SU-DHL-6 (cell line): ENCODE measurements around the gene MED23.

Source experiments
- EZH2phosphoT487 ChIP-seq: fragments of 200-600 bp; sonication (generic), shearing (Covaris generic); conservative IDR thresholded peaks from 2 replicates; pipeline ENCODE4 v1.6.1; 2018; ENCODE audit warnings: mild to moderate bottlenecking, antibody characterized with exemption, low read length, moderate library complexity, mixed read lengths
- TF ChIP-seq, protein P1 (sequence below): fragments of 200-600 bp; sonication (generic); IDR thresholded peaks from one replicate; pipeline ENCODE4 v1.5.1; 2017; ENCODE audit warnings: antibody characterized with exemption, mild to moderate bottlenecking, low read length, moderate library complexity; ENCODE audit not compliant: insufficient read depth, poor library complexity, severe bottlenecking

DNA sequence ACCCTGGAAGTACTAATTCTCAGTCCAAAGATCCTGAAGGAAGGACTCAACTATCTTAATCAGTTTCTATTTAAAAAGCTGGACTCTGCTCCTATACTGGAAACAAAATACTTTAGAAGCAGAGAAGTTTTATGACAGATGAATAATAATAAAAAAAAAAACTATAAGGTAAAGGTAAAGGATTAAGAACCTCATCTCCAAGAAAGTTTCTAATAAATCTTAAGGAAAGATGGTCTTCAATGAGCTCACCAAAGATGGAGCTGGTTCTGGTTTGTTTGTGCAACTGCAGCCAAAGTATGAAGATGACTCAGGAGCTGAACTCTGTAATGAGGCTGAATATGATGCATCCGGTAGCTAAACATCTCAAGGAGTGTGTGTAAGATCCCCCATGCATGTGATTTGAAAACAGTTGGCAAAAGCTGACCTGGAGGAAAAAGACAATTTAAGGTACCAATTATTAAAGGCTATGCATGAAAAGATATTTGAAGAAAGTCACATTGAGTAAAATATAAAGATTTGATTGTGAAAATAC, 25.2 kb downstream of the MED23 start:
- TF ChIP-seq, protein P1, sequence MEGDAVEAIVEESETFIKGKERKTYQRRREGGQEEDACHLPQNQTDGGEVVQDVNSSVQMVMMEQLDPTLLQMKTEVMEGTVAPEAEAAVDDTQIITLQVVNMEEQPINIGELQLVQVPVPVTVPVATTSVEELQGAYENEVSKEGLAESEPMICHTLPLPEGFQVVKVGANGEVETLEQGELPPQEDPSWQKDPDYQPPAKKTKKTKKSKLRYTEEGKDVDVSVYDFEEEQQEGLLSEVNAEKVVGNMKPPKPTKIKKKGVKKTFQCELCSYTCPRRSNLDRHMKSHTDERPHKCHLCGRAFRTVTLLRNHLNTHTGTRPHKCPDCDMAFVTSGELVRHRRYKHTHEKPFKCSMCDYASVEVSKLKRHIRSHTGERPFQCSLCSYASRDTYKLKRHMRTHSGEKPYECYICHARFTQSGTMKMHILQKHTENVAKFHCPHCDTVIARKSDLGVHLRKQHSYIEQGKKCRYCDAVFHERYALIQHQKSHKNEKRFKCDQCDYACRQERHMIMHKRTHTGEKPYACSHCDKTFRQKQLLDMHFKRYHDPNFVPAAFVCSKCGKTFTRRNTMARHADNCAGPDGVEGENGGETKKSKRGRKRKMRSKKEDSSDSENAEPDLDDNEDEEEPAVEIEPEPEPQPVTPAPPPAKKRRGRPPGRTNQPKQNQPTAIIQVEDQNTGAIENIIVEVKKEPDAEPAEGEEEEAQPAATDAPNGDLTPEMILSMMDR = no peak
- TF ChIP-seq EZH2phosphoT487 = no peak
